Measurements from ENCODE around the gene FADS1. TPM values are rescaled to one million over a fixed set of nuclear protein-coding genes. Genes with fewer than 3 reads are reported as not detected.

The FADS1 gene
- total RNA-seq, 1 experiment from 2014 or later, result 186 TPM

GRCh38 chr11:61778920-61779650, 37.7 kb downstream of the FADS1 start:
- in situ Hi-C loops (cut with HindIII; ENCODE audit: low pct_unique_long_range_greater_than_20kb, low sequenced_read_pairs), result no loop called here

GRCh38 chr11:61778357-61778886, 38.4 kb downstream of the FADS1 start:
- in situ Hi-C loops (cut with HindIII; ENCODE audit: low pct_unique_long_range_greater_than_20kb, low sequenced_read_pairs) (no loop called here), intact Hi-C loops (cut with micrococcal nuclease; ENCODE audit: unreplicated experiment) (no loop called here)
- Histone ChIP-seq H3K36me3 (ENCODE audit: control insufficient read depth, insufficient read depth, low read length) (no peaks in the 10 kb centered on the region), H3K27me3 (ENCODE audit: control insufficient read depth, insufficient read depth, low read length) (no peaks in the 10 kb centered on the region), H3K27ac (ENCODE audit: low read length) (no peak overlapping the region), H3K4me1 (ENCODE audit: control insufficient read depth, insufficient read depth, low read length) (no peaks in the 10 kb centered on the region), H3K9me3 (ENCODE audit: control insufficient read depth, insufficient read depth, low read depth, low read length) (no peaks in the 10 kb centered on the region), H3K4me3 (ENCODE audit: low read depth in 2 of 2, low read length in 2 of 2) (no peak overlapping the region)
- POLR2A ChIA-PET, result no interaction called here
- ATAC-seq, result no peak
- CTCF ChIA-PET, result interaction anchor here (0.8 kb wide), 1 partner anchor 34 kb away, joined by 3 read pairs; no protein-coding TSS in a partner anchor
- no peak for DNase-seq (ENCODE audit: low read depth, low spot score)
- no TSS peak for BruUV-seq (replicated peaks)
- TF ChIP-seq CTCF (IDR thresholded peaks at IDR 0.05) (no peak), POLR2AphosphoS5 (IDR thresholded peaks at IDR 0.05; ENCODE audit: low read depth, low read length) (no peak), SIN3A (IDR thresholded peaks at IDR 0.05; ENCODE audit: borderline replicate concordance, insufficient read depth, low read depth, low read length) (no peak), REST (IDR thresholded peaks at IDR 0.05; ENCODE audit: insufficient read depth in 1 of 2, low read depth in 2 of 2, low read length in 1 of 2) (no peak)

More at GRCh38 chr11:61778920-61779650, 37.7 kb downstream of the FADS1 start:
- Histone ChIP-seq H3K4me3 (ENCODE audit: low read depth in 2 of 2, low read length in 2 of 2) (no peak overlapping the region), H3K27me3 (ENCODE audit: control insufficient read depth, insufficient read depth, low read length) (no peaks in the 10 kb centered on the region), H3K9me3 (ENCODE audit: control insufficient read depth, insufficient read depth, low read depth, low read length) (no peaks in the 10 kb centered on the region), H3K4me1 (ENCODE audit: control insufficient read depth, insufficient read depth, low read length) (no peaks in the 10 kb centered on the region), H3K27ac (ENCODE audit: low read length) (no peak overlapping the region), H3K36me3 (ENCODE audit: control insufficient read depth, insufficient read depth, low read length) (no peaks in the 10 kb centered on the region)
- ChIA-PET POLR2A (no interaction called here), CTCF (interaction anchor here (0.8 kb wide), 1 partner anchor 35 kb away, joined by 3 read pairs; no protein-coding TSS in a partner anchor)
- TF ChIP-seq TCF7L2 (IDR thresholded peaks at IDR 0.05; ENCODE audit: low read depth, low read length) (no peak), CTCF (IDR thresholded peaks at IDR 0.05) (no peak), REST (IDR thresholded peaks at IDR 0.05; ENCODE audit: insufficient read depth in 1 of 2, low read depth in 2 of 2, low read length in 1 of 2) (no peak), POLR2AphosphoS5 (IDR thresholded peaks at IDR 0.05; ENCODE audit: low read depth, low read length) (no peak), SIN3A (IDR thresholded peaks at IDR 0.05; ENCODE audit: borderline replicate concordance, insufficient read depth, low read depth, low read length) (no peak)
- intact Hi-C loops (cut with micrococcal nuclease; ENCODE audit: unreplicated experiment), result no loop called here
- DNase-seq (ENCODE audit: low read depth, low spot score) (no peak), ATAC-seq (no peak)
- no TSS peak for BruUV-seq (replicated peaks)
